OCI-M2 (cell line): ENCODE measurements around the gene INSM1.

Experiments used
- DNase-seq: peaks from one replicate; lab custom pipeline; 2025; ENCODE audit not compliant: unreplicated experiment; lab: John Stamatoyannopoulos, UW

The INSM1 gene

GRCh38 chr20:20393207-20394120, 25.6 kb downstream of the INSM1 start:
- DNase-seq: no peak

GRCh38 chr20:20395087-20395486, 27.2 kb downstream of the INSM1 start:
- no peak for DNase-seq

- DNase-seq: no peak
Observed at GRCh38 chr20:20395903-20396568, 28.1 kb downstream of the INSM1 start.

DNA sequence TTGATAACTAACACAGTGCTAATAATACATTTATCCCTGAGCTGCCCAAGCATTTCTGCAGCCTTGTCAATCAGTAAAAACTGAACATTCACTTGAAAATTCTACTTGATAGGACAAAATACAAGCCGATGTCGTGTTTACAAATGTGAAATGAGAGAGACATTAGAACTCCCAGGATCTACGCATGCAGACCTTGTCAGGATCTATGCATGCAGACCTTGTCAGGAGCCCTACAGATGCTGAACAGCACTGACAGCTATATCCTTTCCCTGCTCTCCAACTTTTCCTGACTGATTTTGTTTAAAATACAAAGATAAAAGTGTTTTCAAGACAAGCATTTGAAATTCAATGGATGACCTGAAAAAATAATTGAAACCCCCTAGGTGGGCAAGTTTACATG, 28.9 kb downstream of the INSM1 start:
- no peak for DNase-seq

DNA sequence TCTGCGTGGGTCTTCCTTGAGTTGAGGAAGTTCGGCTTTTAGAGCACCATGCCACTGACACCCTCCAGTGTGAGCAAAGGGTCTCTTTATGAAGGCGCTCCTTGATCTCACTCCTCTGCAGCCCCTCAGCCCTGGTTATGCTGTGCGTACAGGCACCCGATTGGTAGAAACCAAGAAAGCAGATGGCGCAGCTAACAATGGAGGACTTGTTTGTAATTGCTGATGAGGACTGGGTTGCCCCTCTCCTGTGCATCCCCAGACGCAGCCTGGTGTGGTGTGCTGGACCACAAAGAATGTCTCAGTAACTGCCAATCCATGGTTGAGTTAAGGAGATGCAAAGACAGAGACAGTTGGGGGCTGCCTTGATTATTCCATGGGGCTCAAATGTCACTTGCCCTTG, 30.2 kb downstream of the INSM1 start:
- DNase-seq: no peak

- no peak for DNase-seq
Observed at GRCh38 chr20:20399531-20400500, 31.9 kb downstream of the INSM1 start.

DNA sequence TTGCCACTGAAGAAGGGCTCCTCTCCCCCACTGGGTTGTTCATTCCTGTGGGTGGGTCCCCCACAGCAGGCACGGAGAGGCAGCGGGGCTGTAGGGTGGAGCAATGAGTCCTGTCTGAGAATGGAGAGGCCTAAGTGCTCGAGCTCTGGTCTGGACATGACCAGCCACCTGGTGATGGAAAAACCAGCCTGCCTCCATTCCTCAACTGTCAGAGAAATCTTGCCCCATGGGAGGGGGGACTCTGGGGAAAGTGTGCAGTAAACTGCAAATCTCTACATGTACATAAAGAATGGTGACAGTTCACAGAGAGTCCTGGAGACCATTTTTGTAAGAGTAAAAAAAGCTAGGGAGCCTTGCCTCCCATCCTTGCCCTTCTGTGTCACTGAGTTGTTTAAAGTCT, 34.1 kb downstream of the INSM1 start:
- no peak for DNase-seq

DNA sequence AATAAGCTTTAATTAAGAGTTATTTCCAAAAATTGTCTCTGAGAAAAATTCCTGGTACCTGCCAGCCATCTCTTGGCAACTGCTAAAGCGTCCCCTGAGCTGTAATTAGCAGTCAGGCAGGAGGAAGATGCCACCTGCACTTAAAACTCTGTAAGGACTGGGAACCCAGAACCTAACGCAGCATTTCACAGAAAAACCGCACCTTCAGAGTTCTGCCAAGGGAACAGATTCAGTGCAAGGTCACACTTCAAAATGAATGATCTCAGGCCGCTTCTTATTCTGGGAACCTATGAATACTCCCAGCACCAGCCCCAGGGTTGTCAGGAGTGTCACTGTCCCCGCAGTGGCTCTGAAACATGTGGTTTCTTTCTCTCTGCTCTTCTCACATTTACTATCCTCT, 36.7 kb downstream of the INSM1 start:
- DNase-seq: no peak

GRCh38 chr20:20405623-20406022, 37.7 kb downstream of the INSM1 start:
- no peak for DNase-seq

GRCh38 chr20:20406306-20406705, 38.4 kb downstream of the INSM1 start:
- DNase-seq: no peak

DNA sequence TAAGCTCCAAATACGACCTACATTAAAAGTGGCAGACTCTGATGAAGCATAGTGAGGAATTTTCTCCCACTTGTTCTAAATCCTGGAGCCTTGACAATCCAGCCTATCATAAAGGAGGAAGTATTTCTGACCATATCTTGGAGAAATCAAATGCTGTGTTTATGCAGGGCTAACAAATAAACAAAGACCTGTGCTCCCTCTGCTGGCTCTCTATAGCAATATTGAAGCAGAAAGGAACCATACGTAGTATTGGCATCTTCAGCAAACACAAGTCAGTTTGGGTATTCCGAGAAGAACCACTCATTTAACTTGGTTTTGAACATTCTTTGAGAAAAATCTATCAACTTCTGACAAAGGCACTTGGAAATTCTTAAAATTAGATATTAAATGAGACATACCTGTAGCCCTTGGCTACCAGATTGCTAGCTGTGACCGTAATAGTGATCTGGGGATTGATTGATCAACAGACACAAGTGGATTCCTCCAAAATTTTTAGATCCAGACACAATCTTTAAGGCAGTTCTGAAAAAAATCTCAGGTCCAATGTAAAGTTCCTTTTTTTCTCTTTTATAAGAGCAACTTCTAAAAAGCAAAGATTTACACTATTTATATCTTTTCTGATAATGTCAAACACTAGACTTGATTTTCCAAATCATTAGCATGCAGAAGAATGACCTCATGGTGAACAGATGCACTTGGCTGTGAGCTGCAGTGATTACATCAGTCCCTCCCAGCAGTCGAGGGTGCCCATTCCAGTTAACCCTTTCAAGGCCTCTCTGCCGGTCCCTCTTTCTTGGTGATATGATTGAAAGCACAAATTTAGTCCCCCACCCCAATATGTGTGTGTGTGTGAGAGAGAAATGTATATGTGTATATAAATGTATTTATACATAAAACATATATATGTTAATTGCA, 40.2 kb downstream of the INSM1 start:
- DNase-seq: no peak

DNA sequence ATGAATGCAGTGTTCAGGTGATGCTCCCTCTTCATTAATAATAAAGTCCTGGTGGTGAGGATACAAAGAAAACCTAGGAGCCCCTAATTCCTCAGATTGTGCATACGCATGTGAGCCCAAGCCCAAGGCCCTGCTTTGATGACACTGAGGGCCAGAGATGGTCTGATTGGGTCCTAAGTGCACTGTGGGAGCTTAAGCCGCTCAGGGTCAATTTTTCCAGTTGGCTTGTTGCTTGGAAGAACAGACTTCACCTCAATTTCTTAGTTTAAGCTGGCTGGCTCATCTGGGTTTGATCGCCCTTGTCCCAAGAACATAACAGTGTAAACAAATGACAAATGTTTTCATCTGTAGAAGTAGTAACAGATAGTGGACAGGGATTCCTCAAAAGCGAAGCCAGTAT, 41.4 kb downstream of the INSM1 start:
- no peak for DNase-seq

GRCh38 chr20:20410678-20411077, 42.8 kb downstream of the INSM1 start:
- no peak for DNase-seq

DNA sequence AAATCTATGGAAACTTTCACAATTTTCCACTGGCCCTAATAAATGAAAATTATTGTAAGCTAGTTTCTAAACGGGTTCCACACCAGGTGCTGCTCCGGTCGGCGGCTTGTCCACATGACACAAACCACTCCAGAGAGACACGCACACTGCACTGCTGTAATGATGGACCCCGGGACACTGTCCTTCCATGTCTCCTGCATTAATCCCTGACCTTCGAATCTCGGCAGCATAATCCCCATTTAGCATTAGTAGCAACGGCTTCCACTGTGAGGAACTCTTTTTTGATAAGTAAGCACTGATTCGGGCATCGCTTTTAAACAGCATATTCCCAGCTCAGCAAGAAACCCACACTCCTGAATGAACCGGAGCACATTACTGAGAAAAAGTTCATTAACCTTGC, 43.5 kb downstream of the INSM1 start:
- no peak for DNase-seq

DNA sequence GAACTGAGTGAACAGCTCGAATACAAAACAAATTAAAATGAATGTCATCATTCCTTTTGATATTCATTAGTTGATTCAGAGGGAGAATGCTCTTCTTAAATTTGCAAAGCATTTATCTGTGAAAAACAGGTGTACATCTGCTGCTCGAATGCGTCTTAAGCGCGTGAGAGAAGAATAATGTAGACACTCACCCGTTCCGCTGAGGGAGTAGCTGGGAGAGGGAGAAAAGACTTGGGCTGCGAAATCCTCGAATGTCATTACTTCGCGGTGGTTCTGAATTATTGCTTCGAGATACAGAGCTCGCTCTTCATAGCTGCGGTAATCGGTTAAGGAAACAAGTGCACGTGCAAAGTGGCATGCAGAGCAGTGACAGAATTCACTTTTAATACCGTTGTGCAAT, 43.9 kb downstream of the INSM1 start:
- no peak for DNase-seq

- DNase-seq: no peak
Observed at GRCh38 chr20:20412750-20413149, 44.8 kb downstream of the INSM1 start.

DNA sequence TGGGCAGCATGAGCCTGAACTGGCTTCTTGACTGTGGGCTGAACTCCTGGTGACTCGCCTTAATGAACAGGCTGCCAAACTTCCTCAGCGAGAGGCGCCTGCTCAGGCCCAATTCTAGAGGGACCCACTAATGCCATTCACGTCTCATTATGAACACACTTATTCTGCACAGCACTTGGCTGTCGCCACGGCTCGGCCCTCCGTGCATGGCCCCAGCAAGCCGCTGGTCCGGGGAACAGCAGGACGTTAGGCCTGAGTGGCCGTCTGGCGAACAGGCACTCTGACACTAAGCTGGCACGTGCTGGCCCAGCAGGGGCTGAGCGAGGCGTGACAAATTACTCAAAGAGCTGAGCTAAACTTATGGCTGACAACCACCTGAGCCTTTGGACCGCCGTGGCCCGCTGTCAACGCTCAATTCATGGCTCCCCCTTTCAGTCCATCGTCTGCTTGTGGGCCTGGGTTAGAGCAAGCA, 45.9 kb downstream of the INSM1 start:
- DNase-seq: no peak

DNA sequence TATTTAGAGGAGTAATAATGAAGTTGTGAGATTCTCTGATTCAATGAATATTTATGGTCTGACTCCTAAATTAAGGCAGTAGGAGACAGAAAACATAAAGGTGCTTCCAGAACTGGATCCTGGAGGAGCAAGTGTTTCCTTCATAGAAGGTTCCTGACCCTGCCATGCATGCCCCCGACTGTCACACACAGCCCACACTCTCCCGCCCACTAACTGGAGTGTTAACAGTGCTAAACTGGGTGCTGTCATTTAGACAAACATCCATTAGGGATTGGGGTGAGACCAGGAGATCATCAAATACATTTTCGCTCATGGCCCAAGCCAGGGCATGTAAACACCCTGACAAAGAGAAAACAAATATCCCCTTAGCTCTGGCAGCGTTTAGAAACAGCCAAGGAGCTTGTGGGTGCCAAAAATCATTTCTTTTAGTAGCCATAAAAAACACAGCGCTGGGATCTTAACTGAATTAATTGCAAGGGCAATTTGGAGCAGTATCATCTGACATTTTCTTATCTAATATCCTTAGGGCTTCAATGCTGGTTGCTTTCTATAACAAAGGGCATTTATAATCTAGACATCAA, 46.8 kb downstream of the INSM1 start:
- DNase-seq: no peak

GRCh38 chr20:20415321-20415720, 47.4 kb downstream of the INSM1 start:
- no peak for DNase-seq
